ENCODE results near the gene MAPK13.

DNA sequence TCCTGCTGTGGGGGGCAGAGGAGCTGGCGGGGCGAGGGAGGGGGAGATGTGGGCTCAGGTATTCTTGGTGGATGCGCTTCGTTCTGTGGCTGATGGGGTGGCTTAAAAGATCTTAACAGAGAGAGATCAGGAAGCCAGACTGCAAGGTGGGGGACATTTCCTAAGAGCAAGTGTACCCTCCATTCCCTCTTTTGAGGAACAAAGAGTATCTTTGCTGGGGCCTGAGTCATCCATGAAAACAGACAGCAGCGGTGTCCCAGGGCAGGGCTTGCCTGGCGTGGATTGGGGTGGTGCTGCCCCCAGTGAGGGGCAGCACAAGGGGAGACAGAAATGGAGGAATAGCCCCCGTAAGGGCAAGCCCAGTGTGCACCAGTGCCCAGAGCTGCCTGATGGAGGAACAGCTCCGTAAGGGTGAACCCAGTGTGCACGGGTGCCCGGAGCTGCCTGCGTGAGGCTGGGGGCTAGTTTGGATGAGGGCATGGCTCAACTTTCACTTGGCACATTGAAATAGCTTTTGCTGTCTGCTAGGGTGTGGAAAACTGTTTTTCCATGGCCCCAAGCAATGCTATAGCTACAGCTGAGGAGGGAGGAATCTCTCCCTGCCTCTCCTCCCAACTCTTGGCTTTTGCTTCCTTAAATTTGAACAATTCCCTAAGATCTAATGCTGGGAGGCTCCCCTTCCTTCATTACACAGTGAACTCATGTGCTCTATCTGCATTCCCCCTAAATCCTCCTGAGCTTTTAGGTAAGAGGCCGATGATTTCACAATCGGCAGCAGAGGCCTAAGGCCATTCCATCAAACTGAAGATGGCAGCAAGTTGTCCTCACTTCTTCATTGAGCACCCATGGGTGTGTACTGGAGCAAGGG, 12.9 kb downstream of the MAPK13 start:
- TF ChIP-seq POLR2AphosphoS5 (IDR thresholded peaks at IDR 0.05; ENCODE audit: low read depth, low read length) (no peak), POLR2A (IDR thresholded peaks at IDR 0.05; ENCODE audit: low read depth, low read length) (no peak), TAF1 (IDR thresholded peaks at IDR 0.05; ENCODE audit: borderline replicate concordance, low read depth, low read length) (no peak)

Data from GM12892 (cell line).